Epithelial cell of proximal tubule (primary cell): Measurements from ENCODE around the gene HAAO. TPM values are rescaled to one million over a fixed set of nuclear protein-coding genes. Genes with fewer than 3 reads are reported as not detected.

Experiments
- DNase-seq: peaks from one replicate; pipeline ENCODE4 v3.0.0-alpha.2; 2011; ENCODE audit warnings: low read depth
- H3K4me3 ChIP-seq: 2 replicates; pipeline ENCODE4 v1.5.1; 2011; ENCODE audit warnings: low read depth, mild to moderate bottlenecking, low read length
- total RNA-seq: library from RNA; depleted of rRNA; stranded (reverse); fragments of >200 nt; gene quantifications from 2 replicates; pipeline ENCODE4 v1.2.3, GENCODE V29; 2015
- TF ChIP-seq, protein P1 (sequence below): conservative IDR thresholded peaks from 2 replicates; pipeline ENCODE4 v1.5.1; 2012; ENCODE audit warnings: low read depth, mild to moderate bottlenecking, low read length

The HAAO gene
- total RNA-seq, 1 donor from 2014 or later, result 6.1 TPM

GRCh38 chr2:42752314-42752713 is 40.1 kb downstream of the HAAO start:
- H3K4me3 ChIP-seq, result no peak overlapping the region
- TF ChIP-seq, protein P1, sequence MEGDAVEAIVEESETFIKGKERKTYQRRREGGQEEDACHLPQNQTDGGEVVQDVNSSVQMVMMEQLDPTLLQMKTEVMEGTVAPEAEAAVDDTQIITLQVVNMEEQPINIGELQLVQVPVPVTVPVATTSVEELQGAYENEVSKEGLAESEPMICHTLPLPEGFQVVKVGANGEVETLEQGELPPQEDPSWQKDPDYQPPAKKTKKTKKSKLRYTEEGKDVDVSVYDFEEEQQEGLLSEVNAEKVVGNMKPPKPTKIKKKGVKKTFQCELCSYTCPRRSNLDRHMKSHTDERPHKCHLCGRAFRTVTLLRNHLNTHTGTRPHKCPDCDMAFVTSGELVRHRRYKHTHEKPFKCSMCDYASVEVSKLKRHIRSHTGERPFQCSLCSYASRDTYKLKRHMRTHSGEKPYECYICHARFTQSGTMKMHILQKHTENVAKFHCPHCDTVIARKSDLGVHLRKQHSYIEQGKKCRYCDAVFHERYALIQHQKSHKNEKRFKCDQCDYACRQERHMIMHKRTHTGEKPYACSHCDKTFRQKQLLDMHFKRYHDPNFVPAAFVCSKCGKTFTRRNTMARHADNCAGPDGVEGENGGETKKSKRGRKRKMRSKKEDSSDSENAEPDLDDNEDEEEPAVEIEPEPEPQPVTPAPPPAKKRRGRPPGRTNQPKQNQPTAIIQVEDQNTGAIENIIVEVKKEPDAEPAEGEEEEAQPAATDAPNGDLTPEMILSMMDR, result no peak
- DNase-seq, result no peak

DNA sequence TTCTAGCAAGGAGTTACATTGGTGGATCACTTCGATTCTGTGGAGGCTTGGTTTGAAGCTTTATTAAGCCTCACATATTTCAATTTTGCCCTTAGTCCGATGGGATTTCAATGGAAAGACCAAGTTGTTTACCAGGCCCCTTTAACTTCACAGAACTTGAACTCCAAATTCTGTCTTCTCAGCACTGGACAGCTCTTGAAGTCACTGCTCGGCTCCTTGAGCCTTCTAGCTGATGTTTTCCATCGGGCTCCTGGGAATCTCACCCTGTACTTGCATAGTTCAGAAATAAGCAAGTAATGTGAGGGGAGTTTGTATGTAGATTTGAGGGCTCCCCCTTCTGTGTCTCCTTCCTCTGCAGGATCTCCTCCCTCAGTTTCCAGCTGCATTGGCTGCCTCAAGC is 43.5 kb downstream of the HAAO start:
- TF ChIP-seq, protein P1, result no peak
- no peak for DNase-seq
- no peak overlapping the region for H3K4me3 ChIP-seq

DNA sequence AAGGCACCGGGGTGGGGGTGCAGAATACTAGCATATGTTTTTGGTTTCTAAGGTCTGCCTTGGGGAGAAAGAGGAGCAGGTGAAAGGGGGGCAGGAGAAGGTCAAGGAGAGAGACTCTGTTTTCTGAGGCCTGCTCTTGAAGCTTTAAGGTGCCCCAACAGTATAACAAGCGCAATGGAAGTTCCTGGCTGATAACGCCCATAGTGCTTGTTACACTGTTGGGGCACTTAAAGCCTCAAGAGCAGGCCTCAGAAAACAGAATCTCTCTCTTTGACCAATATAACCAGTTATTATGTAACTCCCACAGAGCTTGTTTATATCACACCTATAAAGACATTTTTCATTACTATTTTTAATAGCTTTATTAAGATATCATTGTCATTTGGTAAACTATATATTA is 45.0 kb downstream of the HAAO start:
- TF ChIP-seq, protein P1, result no peak
- DNase-seq, result no peak
- H3K4me3 ChIP-seq, result no peak overlapping the region

DNA sequence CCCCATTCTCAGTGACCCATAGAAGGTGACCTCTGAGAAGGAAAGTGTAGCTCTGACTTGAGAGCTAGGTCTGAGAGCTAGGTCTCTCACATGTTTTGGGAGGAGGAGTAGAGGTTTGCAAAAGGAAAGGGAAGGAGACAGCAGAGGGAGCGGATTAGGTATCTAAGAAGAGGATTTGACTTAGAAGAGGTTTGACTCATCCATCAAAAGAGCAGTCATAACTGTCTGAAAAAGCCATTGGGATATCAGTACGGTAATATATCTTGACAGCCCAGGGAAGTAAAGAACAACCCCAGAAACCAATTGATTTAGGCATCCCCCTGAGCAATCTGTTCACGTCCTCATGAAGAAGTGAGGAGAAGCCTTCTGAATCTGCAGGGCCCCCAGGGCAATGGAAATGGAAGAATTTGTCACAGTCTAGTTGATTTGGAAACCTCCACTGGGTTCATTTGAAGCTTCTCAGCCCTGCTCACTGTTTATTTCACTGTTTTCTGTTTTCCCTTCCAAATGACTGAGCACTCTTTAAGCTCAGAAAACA is 47.8 kb downstream of the HAAO start:
- TF ChIP-seq, protein P1, result no peak
- DNase-seq, result no peak

DNA sequence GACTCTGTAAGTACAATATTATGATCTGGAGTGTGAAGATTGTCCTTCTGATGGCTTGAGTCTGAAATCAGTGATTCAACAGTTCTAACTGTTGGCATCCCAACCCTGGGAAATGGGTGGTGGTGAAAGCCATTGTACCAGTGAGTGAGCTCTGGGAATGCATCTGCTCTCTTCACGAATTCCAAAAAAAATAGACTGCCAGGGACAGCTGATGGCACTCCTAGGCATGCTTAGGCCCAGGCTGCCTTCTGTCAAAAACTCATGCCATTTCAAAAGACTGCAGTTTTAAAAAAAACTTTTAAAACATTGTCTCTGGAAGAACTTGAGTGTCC is 48.8 kb downstream of the HAAO start:
- DNase-seq, result no peak
- H3K4me3 ChIP-seq, result no peak overlapping the region
- TF ChIP-seq, protein P1, result no peak

More for the DNA sequence above, 47.8 kb downstream of the HAAO start:
- no peak overlapping the region for H3K4me3 ChIP-seq

DNA sequence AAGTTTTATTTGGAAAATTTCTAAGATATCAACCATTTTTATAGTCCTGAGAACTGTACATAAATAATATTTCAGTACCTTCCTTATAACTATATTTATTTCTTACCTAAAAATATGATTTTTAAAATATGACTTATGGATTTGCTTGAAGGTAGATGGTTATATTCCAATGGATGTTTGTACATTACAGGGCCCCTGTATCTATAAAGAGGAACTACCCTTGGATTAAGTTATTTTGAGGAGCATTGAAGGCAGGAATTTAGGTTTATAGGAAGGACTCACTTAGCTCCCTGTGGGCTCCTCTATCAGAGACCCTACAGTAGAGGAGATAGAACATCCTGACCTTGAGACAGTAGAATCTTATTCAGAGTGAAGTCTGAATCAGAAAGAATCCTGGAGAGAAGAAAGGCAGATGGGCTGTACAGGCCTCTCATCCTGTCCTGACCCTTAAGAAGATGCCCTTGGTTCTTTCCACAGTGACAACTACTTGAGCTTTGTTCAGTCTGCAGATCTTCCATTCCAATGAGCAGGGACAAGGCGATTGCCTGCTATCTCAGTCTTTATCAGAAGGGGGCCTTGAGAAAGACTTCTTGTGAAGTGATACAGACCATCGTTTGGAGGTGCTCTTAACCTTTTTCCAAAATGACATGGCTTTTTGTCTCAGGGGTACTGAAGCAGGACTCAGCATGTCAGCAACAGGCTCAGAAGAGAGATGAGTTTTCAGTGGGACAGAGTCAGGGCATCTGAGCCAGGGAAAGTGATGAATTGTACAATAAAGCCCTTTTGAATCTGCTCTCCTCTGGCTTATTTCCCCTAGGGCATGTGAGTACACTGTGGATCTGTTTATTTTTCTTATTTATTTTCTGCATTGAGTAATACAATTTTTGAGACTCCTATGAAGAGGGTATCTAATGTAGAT is 49.4 kb downstream of the HAAO start:
- DNase-seq, result no peak
- H3K4me3 ChIP-seq, result no peak overlapping the region
- TF ChIP-seq, protein P1, result no peak

GRCh38 chr2:42741140-42741539 is 51.2 kb downstream of the HAAO start:
- TF ChIP-seq, protein P1, result no peak
- no peak overlapping the region for H3K4me3 ChIP-seq
- no peak for DNase-seq
